GM13977 (cell line): ENCODE results near the gene TANC2.

Experiments used
- DNase-seq: peaks from one replicate; pipeline ENCODE4 v3.0.0; 2012; ENCODE audit warnings: low spot score
- in situ Hi-C: fragments of 300-500 bp; cut with MboI; formaldehyde crosslinking; loops from one replicate; pipeline ENCODE4 v1.12.0; 2022; ENCODE audit warnings: low sequenced_read_pairs, low pct_unique_long_range_greater_than_20kb, mixed read lengths, inconsistent platforms; ENCODE audit not compliant: unreplicated experiment
- TF ChIP-seq, protein P1 (sequence below): IDR thresholded peaks from 2 replicates; pipeline ENCODE4 v1.5.1; 2012; ENCODE audit warnings: mild to moderate bottlenecking, control low read depth; ENCODE audit not compliant: insufficient read depth; ENCODE audit errors: extremely low read depth, missing control alignments

Gene TANC2

DNA sequence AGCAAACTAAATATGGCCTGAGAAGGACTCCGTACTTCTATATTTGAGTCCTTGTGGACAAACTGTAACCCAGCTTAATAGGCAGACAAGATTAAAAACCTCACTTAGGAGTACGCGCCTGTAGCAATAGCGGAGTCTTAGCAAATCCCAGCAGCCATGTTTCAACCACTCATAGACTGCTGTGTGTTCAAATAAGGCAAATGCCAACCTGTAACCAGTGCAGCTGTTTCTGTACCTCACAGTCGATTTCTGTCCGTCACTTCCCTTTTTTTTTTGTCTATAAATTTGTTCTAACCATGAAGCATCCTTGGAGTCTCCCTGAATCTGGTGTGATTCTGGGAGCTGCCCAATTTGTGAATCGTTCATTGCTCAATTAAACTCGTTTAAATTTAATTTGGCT is 30.2 kb downstream of the TANC2 start:
- DNase-seq, result no peak
- in situ Hi-C loops, result no loop called here

DNA sequence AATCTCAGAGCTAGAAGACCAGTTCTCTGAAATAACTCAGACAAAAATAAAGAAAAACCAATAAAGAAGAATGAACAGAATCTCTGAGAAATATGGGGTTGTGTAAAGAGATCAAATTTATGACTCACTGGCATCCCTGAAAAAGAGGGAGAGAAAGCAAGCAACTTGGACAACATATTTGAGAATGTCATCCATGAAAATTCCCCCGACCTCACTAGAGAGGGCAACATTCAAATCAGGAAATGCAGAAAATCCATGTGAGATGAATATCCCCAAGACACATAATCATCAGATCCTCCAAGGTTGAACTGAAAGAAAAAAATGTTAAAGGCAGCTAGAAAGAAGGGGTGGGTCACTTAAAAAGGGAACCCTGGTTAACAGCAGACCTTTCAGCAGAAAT is 32.1 kb downstream of the TANC2 start:
- in situ Hi-C loops, result no loop called here
- DNase-seq, result no peak
- TF ChIP-seq, protein P1, sequence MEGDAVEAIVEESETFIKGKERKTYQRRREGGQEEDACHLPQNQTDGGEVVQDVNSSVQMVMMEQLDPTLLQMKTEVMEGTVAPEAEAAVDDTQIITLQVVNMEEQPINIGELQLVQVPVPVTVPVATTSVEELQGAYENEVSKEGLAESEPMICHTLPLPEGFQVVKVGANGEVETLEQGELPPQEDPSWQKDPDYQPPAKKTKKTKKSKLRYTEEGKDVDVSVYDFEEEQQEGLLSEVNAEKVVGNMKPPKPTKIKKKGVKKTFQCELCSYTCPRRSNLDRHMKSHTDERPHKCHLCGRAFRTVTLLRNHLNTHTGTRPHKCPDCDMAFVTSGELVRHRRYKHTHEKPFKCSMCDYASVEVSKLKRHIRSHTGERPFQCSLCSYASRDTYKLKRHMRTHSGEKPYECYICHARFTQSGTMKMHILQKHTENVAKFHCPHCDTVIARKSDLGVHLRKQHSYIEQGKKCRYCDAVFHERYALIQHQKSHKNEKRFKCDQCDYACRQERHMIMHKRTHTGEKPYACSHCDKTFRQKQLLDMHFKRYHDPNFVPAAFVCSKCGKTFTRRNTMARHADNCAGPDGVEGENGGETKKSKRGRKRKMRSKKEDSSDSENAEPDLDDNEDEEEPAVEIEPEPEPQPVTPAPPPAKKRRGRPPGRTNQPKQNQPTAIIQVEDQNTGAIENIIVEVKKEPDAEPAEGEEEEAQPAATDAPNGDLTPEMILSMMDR, result no peak

More for the DNA sequence above, 30.2 kb downstream of the TANC2 start:
- TF ChIP-seq, protein P1, result no peak

DNA sequence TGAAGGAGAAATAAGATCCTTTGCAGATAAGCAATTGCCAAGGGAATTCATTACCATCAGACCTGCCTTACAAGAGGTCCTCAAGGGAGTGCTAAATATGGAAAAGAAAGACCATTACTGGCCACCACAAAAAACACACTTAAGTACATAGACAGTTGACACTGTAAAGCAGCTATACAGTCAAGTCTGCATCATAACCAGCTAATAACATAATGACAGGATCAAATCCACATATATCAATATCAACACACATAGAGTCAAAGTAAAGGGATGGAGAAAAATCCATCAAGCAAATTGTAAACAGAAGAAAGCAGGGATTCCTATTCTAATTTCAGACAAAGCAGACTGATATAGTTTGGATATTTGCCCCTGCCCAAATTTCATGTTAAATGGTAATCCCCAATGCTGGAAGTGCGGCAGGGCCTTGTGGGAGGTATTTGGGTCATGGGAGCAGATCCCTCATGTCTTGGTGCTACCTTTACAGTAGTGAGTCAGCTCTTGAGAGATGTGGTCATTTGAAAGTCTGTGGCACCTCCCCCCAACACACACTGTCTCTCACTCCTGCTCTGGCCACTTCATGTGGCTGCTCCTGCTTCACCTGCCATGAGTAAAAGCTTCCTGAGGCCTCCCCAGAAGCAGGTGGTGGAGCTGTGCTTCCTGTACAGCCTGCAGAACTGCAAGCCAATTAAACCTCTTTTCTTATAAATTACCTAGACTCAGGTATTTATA is 32.8 kb downstream of the TANC2 start:
- no peak for DNase-seq
- TF ChIP-seq, protein P1, result no peak
- in situ Hi-C loops, result no loop called here

DNA sequence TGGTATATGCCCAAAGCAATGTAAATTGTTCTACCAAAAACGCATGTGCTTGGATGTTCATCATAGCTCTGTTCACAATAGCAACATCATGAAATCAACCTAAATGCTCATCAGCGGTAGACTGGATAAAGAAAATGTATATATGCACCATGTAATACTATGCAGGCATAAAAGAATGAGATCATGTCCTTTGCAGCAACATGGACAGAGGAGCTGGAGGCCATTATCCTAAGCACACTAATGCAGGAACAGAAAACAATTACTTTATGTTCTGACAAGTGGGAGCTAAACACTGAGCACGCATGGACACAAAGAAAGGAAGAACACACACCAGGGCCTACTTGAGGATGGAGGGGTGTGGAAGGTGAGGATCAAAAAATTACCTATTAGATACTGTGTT is 33.7 kb downstream of the TANC2 start:
- in situ Hi-C loops, result no loop called here
- TF ChIP-seq, protein P1, result no peak
- no peak for DNase-seq

DNA sequence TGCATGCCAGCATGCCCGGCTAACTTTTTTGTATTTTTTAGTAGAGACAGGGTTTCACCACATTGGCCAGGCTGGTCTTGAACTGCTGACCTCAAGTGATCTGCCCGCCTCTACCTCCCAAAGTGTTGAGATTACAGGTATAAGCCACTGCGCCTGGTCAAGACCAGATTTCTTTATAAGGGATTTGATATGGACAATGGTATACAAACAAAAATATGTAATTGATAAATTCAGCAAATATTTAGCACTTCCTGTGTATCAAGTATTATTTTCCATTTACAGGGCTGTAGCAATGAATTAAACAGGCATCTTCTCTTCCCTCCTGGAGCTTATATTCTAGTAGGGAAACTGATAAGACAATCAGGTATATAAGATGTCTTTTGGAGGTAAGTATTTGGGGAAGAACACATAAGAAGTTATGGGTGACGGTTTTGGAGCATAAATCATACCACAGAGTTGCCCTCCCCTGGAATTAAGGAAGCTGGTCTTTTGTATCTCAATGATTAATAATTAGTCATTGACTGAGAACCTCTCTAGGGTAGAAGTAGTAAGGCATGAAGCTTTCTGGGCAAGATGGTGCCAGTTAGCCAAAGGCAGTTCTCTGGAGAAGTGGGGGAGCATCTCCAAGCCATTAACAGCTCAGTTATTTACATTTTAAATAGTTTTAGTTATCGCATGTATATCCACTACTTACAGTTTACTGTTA is 35.8 kb downstream of the TANC2 start:
- in situ Hi-C loops, result no loop called here
- DNase-seq, result no peak
- TF ChIP-seq, protein P1, result no peak

DNA sequence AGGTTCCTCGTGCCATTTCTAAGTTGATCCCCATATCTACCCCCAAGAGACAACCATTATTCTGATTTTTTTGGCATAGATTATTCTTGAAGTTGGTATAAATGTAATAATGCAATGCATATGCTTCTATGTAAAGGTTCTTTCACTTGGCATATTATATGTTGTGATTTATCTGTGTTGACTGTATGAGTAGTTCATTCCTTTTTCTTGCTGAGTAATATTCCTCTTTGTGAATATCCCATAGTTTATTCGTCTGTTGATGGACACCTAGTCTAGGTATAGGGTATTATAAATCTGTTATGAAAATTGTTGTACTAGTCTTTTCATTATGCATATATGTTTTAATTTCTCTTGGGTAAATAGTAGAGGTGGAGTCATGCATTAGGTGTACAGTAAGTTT is 36.6 kb downstream of the TANC2 start:
- DNase-seq, result no peak
- in situ Hi-C loops, result no loop called here
- TF ChIP-seq, protein P1, result no peak
